Measurements from ENCODE around the gene RNF208.

DNA sequence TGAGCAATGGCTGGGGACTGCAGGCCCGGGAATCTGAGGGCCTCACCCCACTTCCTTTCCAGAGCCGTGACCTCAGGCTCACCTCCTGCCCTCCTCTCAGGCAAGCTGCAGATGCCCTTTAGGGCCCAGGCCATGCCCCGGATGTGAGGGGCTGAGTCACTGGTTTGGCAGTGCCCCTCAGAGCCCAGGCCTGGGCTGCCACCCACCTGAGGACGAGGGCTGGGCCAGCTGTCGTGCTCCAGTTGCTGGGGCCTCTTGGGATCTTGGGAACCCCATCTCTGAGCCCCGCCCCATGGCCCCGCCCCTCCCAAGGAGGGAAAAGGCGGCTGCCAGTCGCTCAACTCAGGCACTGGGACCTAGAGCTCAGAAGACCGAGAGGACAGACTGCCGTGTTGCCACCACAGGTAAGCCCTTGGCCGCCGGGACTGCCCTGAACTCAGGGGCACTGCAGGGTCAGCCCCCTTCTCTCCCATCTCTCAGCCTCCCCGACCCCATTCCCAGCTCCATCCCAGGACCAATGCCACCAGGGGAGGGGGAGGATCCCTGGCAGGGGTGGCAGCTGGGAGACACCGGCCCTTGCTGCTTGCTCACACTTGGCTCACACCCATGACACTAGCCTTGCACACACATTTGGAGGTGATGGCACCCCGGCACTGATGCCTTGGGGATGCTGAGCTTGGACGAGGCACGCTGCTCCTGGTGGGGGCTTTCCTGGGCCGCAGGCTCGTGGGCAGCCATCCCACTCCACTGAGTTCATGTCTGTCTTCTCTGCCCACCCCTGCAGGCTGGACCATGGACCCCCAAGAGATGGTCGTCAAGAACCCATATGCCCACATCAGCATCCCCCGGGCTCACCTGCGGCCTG lies 3.0 kb upstream of the RNF208 start, which contains the start of gene CYSRT1:
- no peak for TF ChIP-seq CTCF (IDR thresholded peaks at IDR 0.05; ENCODE audit: low read depth, low read length, missing input control)
- TF ChIP-seq FOXA2 (IDR thresholded peaks at IDR 0.05) = no peak
- TF ChIP-seq GABPA (IDR thresholded peaks at IDR 0.05 in 1 of 2, conservative IDR thresholded peaks at IDR 0.05 in 1 of 2) = no peak
- TF ChIP-seq TAF1 (conservative IDR thresholded peaks at IDR 0.05) = no peak
